Esophagus squamous epithelium (tissue), 5 donors: Measurements from ENCODE around the gene HMGCS1. TPM values are rescaled to one million over a fixed set of nuclear protein-coding genes. Genes with fewer than 3 reads are reported as not detected.

Experiments used
- DNase-seq: peaks from one replicate; lab custom pipeline; 2025; lab: John Stamatoyannopoulos, UW
- H3K27ac ChIP-seq, 4 donors: fragments of 200-600 bp; sonication (generic); one replicate each; pipeline ENCODE4 v1.5.1; 2016 to 2019; ENCODE audit warnings: mild to moderate bottlenecking in 1 of 4
- H3K27me3 ChIP-seq, 4 donors: fragments of 200-600 bp; sonication (generic); 1 replicate in 3 of 4; 2 replicates in 1 of 4; pipeline versions ENCODE4 v1.5.1 to v1.6.0; 2017 to 2021; ENCODE audit warnings: antibody characterized with exemption in 1 of 4
- H3K36me3 ChIP-seq, 3 donors: fragments of 200-600 bp; sonication (generic); one replicate each; pipeline ENCODE4 v1.5.1; 2016 to 2019
- H3K4me1 ChIP-seq, 3 donors: fragments of 200-600 bp; sonication (generic); one replicate each; pipeline ENCODE4 v1.5.1; 2017 to 2019
- H3K4me3 ChIP-seq, 4 donors: fragments of 200-600 bp; sonication (generic); 1 replicate in 3 of 4; 2 replicates in 1 of 4; pipeline ENCODE4 v1.5.1; 2016 to 2019; ENCODE audit warnings: mild to moderate bottlenecking in 2 of 4, moderate library complexity in 1 of 4
- H3K9me3 ChIP-seq, 3 donors: fragments of 200-600 bp; sonication (generic); one replicate each; pipeline ENCODE4 v1.5.1; 2016 to 2019
- POLR2A ChIP-seq, 4 donors: fragments of 450-650 bp; IDR thresholded peaks; one replicate each; pipeline ENCODE4 v1.6.1; 2017; ENCODE audit warnings: antibody characterized with exemption in 4 of 4, mild to moderate bottlenecking in 4 of 4, moderate library complexity in 3 of 4
- WGBS, 2 donors: methylation state at CpG; one replicate each; pipeline ENCODE4 v1.1.5; 2018; 5-methylcytosine and 5-hydroxymethylcytosine counted together
- intact Hi-C: fragments of 100-400 bp; cut with DNase I; formaldehyde crosslinking; loops from one replicate; pipeline ENCODE4 v1.15.0; 2022
- total RNA-seq, 4 donors: library from RNA; depleted of rRNA; stranded (reverse); fragments of >200 nt; gene quantifications; one replicate each; pipeline ENCODE4 v1.1.0, GENCODE V29; 2016
- TF ChIP-seq, protein P1 (sequence below), 6 experiments: fragments of 450-650 bp in 4 of 6; fragments of 200-600 bp in 2 of 6; sonication (generic) in 2 of 6; IDR thresholded peaks; one replicate each; pipeline ENCODE4 v1.5.1; 2016 to 2019; ENCODE audit warnings: antibody characterized with exemption in 6 of 6, mild to moderate bottlenecking in 4 of 6, moderate library complexity in 4 of 6
- donor health status: DM: yes; HTN: yes; CAD: no.

HMGCS1 gene
- total RNA-seq, 4 donors from 2014 or later = 86.6 to 278 (median 148) TPM

DNA sequence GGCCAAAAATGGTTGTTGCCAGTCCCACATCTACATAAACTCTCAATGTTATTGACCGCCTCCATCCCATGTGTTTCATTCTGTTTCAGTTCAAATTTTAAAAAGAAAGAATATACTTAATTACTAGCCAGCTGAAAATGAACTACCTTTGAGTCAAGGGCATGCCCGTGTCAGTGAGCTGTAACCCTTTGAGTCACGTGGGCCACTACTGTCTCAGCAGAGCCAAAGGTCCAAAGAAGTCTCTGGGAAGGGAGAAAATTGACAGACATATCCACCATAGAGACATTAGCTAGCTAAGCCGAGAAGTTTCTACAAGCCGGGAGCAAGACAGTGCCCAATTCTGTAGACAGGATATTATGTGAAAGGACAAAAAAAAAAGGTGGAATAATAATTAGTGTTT lies 61.5 kb downstream of the HMGCS1 start:
- H3K27ac ChIP-seq = no peak overlapping the region
- no peaks in the 10 kb centered on the region for H3K36me3 ChIP-seq
- WGBS, 2 donors = 67 to 86% methylated on average over 5 of the region's 5 CpGs
- TF ChIP-seq POLR2A (IDR thresholded peaks at IDR 0.05) = no peak
- TF ChIP-seq, protein P1, sequence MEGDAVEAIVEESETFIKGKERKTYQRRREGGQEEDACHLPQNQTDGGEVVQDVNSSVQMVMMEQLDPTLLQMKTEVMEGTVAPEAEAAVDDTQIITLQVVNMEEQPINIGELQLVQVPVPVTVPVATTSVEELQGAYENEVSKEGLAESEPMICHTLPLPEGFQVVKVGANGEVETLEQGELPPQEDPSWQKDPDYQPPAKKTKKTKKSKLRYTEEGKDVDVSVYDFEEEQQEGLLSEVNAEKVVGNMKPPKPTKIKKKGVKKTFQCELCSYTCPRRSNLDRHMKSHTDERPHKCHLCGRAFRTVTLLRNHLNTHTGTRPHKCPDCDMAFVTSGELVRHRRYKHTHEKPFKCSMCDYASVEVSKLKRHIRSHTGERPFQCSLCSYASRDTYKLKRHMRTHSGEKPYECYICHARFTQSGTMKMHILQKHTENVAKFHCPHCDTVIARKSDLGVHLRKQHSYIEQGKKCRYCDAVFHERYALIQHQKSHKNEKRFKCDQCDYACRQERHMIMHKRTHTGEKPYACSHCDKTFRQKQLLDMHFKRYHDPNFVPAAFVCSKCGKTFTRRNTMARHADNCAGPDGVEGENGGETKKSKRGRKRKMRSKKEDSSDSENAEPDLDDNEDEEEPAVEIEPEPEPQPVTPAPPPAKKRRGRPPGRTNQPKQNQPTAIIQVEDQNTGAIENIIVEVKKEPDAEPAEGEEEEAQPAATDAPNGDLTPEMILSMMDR (IDR thresholded peaks at IDR 0.05) = no peak
- H3K9me3 ChIP-seq = no peaks in the 10 kb centered on the region
- DNase-seq = no peak
- no peaks in the 10 kb centered on the region for H3K4me1 ChIP-seq
- intact Hi-C loops = no loop called here
- no peaks in the 10 kb centered on the region for H3K27me3 ChIP-seq
- no peak overlapping the region for H3K4me3 ChIP-seq

DNA sequence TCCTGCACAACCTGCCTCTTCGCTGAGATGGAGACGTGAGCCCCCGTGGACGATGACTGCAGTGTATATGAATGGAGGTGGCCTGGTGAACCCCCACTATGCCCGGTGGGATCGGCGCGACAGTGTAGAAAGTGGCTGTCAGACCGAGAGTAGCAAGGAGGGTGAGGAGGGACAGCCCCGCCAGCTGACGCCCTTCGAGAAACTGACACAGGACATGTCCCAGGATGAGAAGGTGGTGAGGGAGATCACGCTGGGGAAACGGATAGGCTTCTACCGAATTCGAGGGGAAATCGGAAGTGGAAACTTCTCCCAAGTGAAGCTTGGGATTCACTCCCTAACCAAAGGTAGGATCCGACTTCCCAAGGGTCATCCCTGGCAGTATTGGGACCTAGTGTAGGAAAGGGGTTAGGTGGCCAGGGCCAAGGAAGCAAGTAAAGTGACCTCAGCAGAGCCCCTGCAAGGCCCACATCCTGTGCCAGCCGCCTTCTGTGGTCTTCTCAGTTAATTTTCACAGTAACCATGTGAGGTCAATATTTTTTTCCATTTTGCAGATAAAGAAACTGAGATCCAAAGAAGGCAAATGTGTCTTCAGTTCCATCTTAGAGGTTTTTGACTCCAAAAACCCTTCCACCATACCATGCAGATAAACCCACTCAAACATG lies 67.4 kb downstream of the HMGCS1 start:
- intact Hi-C loops = no loop called here
- Histone ChIP-seq H3K4me3 (no peak overlapping the region), H3K4me1 (no peaks in the 10 kb centered on the region), H3K27ac (no peak overlapping the region), H3K36me3 (no peaks in the 10 kb centered on the region), H3K27me3 (no peaks in the 10 kb centered on the region), H3K9me3 (no peaks in the 10 kb centered on the region)
- 60 to 93% methylated on average over 10 to 19 of the region's 19 CpGs for WGBS, 2 donors
- TF ChIP-seq, protein P1 (IDR thresholded peaks at IDR 0.05) = no peak
- DNase-seq = no peak

DNA sequence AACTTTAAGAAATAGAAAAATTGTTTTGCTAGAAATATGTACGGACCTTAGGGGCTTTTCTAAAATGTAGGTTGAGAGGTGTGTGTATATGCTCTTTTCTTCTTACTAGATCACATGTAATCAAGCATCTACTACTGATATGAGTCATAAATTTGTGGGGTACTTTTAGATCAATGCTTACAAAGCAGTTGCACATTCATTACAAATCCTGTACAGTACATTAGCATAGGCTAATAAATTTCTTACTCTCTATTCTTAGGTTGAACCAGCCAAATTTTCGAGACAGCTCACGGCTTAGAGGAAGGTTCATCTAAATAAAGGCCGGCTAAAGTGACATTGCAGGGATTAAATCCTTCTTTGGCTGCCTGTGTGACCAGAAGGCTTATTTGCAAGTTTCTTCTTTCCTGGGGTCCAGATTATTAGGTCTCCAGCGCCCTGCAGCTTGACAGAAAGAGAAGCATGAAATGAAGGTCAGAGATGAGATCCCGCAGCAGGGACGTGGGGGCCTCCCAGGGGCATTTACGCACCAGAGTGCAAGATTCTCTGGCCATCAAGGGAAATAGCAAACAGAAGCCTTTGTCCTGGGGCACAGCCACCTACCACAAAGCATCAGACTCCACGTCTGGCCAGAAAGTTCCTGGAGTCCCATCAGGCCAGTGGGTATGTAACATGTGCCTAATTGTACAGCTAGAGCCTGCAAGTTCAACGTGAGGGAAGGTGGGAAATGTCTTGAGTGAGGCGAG lies 68.2 kb downstream of the HMGCS1 start:
- Histone ChIP-seq H3K27ac (no peak overlapping the region), H3K9me3 (no peaks in the 10 kb centered on the region), H3K4me3 (no peak overlapping the region), H3K4me1 (no peaks in the 10 kb centered on the region), H3K27me3 (no peaks in the 10 kb centered on the region), H3K36me3 (no peaks in the 10 kb centered on the region)
- TF ChIP-seq, protein P1 (IDR thresholded peaks at IDR 0.05) = no peak
- TF ChIP-seq POLR2A (IDR thresholded peaks at IDR 0.05) = no peak
- no peak for DNase-seq
- intact Hi-C loops = no loop called here
- WGBS, 2 donors = 63 to 71% methylated on average over 8 to 10 of the region's 11 CpGs

DNA sequence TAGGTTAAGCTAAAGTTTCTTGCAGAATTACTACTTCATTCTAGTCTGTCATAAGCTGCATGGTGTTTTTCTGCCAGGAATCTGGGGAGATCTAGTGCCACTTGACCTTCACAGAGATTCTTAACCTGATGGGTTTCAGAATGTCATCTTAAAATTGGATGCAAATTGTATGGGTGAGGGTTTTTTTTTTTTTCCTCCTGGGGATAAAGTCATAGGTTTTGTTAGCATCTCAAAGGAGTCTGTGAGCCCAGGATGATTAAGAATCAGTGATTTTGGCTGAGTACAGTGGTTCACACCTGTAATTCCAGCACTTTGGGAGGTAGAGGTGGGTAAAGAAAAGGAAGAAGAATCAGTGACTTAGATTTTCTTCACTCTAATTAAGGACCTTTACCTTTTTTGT lies 69.9 kb downstream of the HMGCS1 start:
- TF ChIP-seq, protein P1 (IDR thresholded peaks at IDR 0.05) = no peak
- TF ChIP-seq POLR2A (IDR thresholded peaks at IDR 0.05) = no peak

DNA sequence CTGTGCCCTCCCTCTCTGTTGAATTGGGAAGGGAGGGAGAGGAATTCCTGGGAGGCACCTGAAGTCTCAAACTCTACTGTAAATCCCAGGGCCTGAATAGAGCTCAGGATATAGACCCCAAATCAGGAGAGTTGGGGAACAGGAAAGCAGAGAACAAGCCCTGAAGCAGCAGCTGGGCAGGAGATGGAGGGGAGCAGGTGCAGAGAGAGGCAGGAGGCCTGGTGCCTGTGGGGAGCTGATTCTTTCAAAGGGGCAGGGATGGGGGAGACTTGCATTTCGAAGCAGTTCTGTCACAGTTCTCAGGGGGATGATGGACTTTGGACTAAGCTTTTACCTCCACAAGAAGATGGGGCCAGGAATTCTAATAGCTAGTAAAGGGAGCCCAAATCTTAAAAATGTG lies 71.0 kb downstream of the HMGCS1 start:
- Histone ChIP-seq H3K27me3 (no peaks in the 10 kb centered on the region), H3K36me3 (no peaks in the 10 kb centered on the region), H3K27ac (no peak overlapping the region), H3K4me1 (no peaks in the 10 kb centered on the region), H3K4me3 (no peak overlapping the region), H3K9me3 (no peaks in the 10 kb centered on the region)
- intact Hi-C loops = no loop called here
- no peak for TF ChIP-seq POLR2A (IDR thresholded peaks at IDR 0.05)
- TF ChIP-seq, protein P1 (IDR thresholded peaks at IDR 0.05) = no peak
- 43 to 59% methylated on average over 1 of the region's 1 CpG for WGBS, 2 donors
- DNase-seq = no peak

More for the DNA sequence above, 69.9 kb downstream of the HMGCS1 start:
- H3K9me3 ChIP-seq = no peaks in the 10 kb centered on the region
- DNase-seq = no peak
- intact Hi-C loops = no loop called here
- H3K27me3 ChIP-seq = no peaks in the 10 kb centered on the region
- no peaks in the 10 kb centered on the region for H3K36me3 ChIP-seq
- no peak overlapping the region for H3K27ac ChIP-seq
- H3K4me1 ChIP-seq = no peaks in the 10 kb centered on the region
- H3K4me3 ChIP-seq = no peak overlapping the region
